ENCODE data around the gene AGO1. TPM values are rescaled to one million over a fixed set of nuclear protein-coding genes. Genes with fewer than 3 reads are reported as not detected.

AGO1 gene
- total RNA-seq, 6 experiments from 2014 or later = 24.7 to 30.6 (median 27.4) TPM

DNA sequence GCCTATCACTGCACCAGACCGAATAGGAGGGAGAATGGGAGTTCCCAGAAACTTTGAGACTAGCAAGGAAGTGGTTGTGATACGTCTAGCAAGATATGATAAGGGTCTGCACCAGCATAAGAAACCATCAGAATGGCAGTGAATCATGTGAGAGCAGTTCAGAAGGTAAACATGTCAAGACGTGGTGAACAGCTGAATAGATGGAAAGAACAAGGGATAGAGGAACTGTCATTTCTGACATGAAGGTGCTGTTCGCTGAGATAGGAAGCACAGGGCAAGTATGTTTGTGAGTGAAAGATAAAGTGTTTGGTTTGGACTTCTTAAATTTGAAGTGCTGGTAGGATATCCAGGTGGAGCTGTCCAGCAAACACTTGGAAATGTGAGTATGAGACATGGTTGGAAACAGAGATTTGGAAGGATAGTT, 1.1 kb upstream of the AGO1 start:
- Mint-ChIP-seq H3K36me3 (ENCODE audit: low read depth) (no peaks in the 10 kb centered on the region), H3K4me3 (peak overlapping the region; percentile 2; the same call in 1 of the 2 replicates), H3K4me1 (ENCODE audit: low read depth) (peaks cover 36% of the 10 kb centered on the region), H3K27ac (no peak overlapping the region), H3K27me3 (ENCODE audit: insufficient read depth) (0 out of 2 replicates have a peak, but pooled peaks cover 5% of the 10 kb centered on the region), H3K9me3 (no peaks in the 10 kb centered on the region)
- DNase-seq = no peak
- TF ChIP-seq, protein P1, sequence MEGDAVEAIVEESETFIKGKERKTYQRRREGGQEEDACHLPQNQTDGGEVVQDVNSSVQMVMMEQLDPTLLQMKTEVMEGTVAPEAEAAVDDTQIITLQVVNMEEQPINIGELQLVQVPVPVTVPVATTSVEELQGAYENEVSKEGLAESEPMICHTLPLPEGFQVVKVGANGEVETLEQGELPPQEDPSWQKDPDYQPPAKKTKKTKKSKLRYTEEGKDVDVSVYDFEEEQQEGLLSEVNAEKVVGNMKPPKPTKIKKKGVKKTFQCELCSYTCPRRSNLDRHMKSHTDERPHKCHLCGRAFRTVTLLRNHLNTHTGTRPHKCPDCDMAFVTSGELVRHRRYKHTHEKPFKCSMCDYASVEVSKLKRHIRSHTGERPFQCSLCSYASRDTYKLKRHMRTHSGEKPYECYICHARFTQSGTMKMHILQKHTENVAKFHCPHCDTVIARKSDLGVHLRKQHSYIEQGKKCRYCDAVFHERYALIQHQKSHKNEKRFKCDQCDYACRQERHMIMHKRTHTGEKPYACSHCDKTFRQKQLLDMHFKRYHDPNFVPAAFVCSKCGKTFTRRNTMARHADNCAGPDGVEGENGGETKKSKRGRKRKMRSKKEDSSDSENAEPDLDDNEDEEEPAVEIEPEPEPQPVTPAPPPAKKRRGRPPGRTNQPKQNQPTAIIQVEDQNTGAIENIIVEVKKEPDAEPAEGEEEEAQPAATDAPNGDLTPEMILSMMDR (IDR thresholded peaks at IDR 0.05) = no peak

DNA sequence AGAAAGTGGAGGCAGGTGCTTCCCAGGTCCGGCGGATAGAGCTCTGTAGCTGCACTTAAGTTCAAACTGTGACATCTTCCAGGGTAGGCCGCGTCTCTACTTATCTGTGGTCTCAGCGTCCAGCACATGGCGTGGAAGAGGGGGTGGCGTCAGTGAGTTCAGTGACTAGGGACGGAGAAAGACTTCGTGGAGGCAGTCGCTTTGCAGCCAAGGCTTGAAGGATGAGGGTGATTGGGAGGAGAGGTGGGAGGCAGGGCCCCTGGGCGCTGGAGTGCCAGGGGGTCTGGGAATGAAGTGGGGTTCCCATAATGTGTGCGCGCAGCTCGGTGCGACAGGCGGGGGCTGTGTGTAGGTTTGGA, 444 bp upstream of the AGO1 start:
- peak overlapping the region; percentile 2; the same call in 1 of the 2 replicates for H3K4me3 Mint-ChIP-seq
- 0 out of 2 replicates have a peak, but pooled peaks cover 5% of the 10 kb centered on the region for H3K27me3 Mint-ChIP-seq (ENCODE audit: insufficient read depth)
- H3K27ac Mint-ChIP-seq = no peak overlapping the region
- no peak for DNase-seq
- no peaks in the 10 kb centered on the region for H3K36me3 Mint-ChIP-seq (ENCODE audit: low read depth)
- H3K9me3 Mint-ChIP-seq = no peaks in the 10 kb centered on the region
- peaks cover 43% of the 10 kb centered on the region for H3K4me1 Mint-ChIP-seq (ENCODE audit: low read depth)
- TF ChIP-seq, protein P1 (IDR thresholded peaks at IDR 0.05) = no peak

DNA sequence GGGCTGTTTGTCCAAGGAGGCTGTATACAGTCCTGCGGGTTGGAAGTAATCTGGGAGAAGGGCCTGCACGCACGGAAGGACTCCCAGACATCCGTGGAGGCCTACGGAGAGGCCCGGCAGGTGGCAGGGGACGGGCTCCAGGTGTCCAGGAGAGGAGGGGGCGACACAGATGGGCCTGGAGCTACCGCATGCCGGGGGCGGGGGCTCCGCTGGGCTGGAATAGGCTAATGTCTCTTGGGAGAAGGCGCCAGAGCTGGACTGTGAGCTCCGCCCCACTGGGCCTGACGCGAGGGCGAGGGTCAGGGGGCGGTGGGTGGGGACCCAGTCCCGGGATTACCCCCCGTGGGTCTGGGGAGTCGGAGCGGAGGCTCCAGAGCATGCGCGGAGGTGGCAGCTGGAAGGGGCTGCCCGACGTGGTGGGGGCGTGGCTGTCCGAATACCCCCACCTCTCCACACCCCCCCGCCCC, 659 bp downstream of the AGO1 start:
- peak overlapping the region; percentile 60 for H3K27ac Mint-ChIP-seq
- H3K9me3 Mint-ChIP-seq = no peaks in the 10 kb centered on the region

DNA sequence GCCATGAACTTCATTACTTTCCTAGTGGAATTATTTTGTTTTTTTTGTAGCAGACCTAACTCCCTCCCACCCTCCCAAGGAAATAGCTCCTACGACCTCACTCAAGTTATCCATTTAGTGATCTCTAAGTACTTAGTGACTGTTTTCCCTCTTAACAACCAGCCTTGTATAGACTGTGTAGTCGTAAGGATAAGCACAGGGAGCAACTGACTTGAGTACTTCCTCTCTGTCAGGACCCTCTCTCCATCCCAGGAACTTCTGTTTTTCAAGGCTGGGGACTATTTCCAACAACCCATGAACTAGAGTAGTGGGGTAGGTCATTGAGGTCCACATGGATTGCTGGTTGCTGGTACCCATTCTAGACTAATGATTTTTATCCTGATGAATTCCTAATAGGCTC, 1.9 kb downstream of the AGO1 start:
- Mint-ChIP-seq H3K9me3 (no peaks in the 10 kb centered on the region), H3K4me1 (ENCODE audit: low read depth) (peaks cover 44% of the 10 kb centered on the region), H3K4me3 (no peak overlapping the region; the same call in 1 of the 2 replicates), H3K27me3 (ENCODE audit: insufficient read depth) (0 out of 2 replicates have a peak, but pooled peaks cover 5% of the 10 kb centered on the region), H3K27ac (no peak overlapping the region), H3K36me3 (ENCODE audit: low read depth) (no peaks in the 10 kb centered on the region; the same call in 1 of the 2 replicates)
- no peak for DNase-seq
- TF ChIP-seq, protein P1 (IDR thresholded peaks at IDR 0.05) = no peak

More for the DNA sequence above, 659 bp downstream of the AGO1 start:
- Mint-ChIP-seq H3K4me1 (ENCODE audit: low read depth) (peaks cover 44% of the 10 kb centered on the region), H3K4me3 (peak overlapping the region; percentile 93), H3K27me3 (ENCODE audit: insufficient read depth) (0 out of 2 replicates have a peak, but pooled peaks cover 5% of the 10 kb centered on the region), H3K36me3 (ENCODE audit: low read depth) (no peaks in the 10 kb centered on the region; the same call in 1 of the 2 replicates)
- TF ChIP-seq, protein P1 (IDR thresholded peaks at IDR 0.05) = no peak
- DNase-seq = peak; percentile 2

DNA sequence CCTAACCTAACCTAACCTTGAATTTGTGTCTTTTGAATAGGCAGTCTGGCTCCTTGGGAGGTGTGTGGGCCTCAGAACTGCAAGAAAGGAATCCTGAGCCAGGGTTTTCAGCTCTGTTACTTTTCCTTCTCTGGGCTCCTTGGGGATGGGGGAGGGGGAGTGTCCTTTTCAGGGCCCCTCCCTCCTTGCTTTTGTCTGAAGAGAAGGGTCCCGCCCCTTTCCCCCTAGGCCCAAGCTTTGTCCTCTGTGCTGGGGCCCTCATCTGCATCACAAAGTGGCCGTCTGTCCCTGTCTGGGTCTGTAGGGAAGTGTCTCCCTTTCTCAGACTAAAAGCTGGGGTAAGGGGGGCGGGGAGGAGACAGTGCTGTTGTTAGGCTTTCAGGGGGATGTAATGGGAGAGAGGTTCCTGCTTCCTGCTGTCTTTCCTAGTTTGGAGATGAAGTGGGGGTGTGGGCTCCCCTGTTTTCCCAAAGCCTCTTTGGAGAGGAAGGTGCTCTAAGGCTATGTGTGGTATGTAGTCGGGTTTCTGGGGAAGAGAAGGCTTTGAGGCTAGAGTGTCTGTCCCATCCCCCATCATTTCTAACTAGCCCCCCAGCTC, 3.1 kb downstream of the AGO1 start:
- DNase-seq = no peak
- H3K36me3 Mint-ChIP-seq (ENCODE audit: low read depth) = no peaks in the 10 kb centered on the region; the same call in 1 of the 2 replicates
- 0 out of 2 replicates have a peak, but pooled peaks cover 5% of the 10 kb centered on the region for H3K27me3 Mint-ChIP-seq (ENCODE audit: insufficient read depth)
- H3K27ac Mint-ChIP-seq = no peak overlapping the region
- H3K4me1 Mint-ChIP-seq (ENCODE audit: low read depth) = peaks cover 44% of the 10 kb centered on the region
- H3K9me3 Mint-ChIP-seq = no peaks in the 10 kb centered on the region
- no peak overlapping the region for H3K4me3 Mint-ChIP-seq
- TF ChIP-seq, protein P1 (IDR thresholded peaks at IDR 0.05) = no peak

All from HFFc6 (cell line).